Mesothelial cell of epicardium (in vitro differentiated cells): ENCODE data around the gene SAYSD1. TPM values are rescaled to one million over a fixed set of nuclear protein-coding genes. Genes with fewer than 3 reads are reported as not detected.
"Not testable (repeated sequence)": the region's sequence is repeated elsewhere in the genome, so short reads cannot be mapped to it uniquely, and the experiment has no call there.

Experiments used
- DNase-seq, 2 experiments: peaks; one replicate each; pipeline ENCODE4 v3.0.0; 2021; ENCODE audit warnings: low spot score in 2 of 2; ENCODE audit not compliant: unreplicated experiment in 2 of 2
- H3K27ac Mint-ChIP-seq: 2 replicates; pipeline ENCODE4 v1.8.0; 2021; ENCODE audit warnings: mixed read lengths
- H3K27me3 Mint-ChIP-seq: 2 replicates; pipeline ENCODE4 v1.8.0; 2021; ENCODE audit warnings: low read depth, mixed read lengths
- H3K36me3 Mint-ChIP-seq: 2 replicates; pipeline ENCODE4 v1.8.0; 2021; ENCODE audit warnings: mixed read lengths
- H3K4me1 Mint-ChIP-seq: 2 replicates; pipeline ENCODE4 v1.8.0; 2021; ENCODE audit warnings: mixed read lengths
- H3K4me3 Mint-ChIP-seq: 2 replicates; pipeline ENCODE4 v1.8.0; 2021; ENCODE audit warnings: mild to moderate bottlenecking, moderate library complexity, mixed read lengths
- H3K9me3 Mint-ChIP-seq: 2 replicates; pipeline ENCODE4 v1.8.0; 2021; ENCODE audit warnings: mixed read lengths
- total RNA-seq: library from RNA; stranded (reverse); gene quantifications from 3 replicates; pipeline ENCODE4 v1.2.1, GENCODE V29; 2021
- TF ChIP-seq, protein P1 (sequence below): fragments of 200-600 bp; sonication (generic); IDR thresholded peaks from one replicate; pipeline ENCODE4 v1.5.0; 2021; ENCODE audit warnings: antibody characterized with exemption; ENCODE audit not compliant: unreplicated experiment

The SAYSD1 gene
- total RNA-seq, 1 donor from 2014 or later, result 14.2 TPM

DNA sequence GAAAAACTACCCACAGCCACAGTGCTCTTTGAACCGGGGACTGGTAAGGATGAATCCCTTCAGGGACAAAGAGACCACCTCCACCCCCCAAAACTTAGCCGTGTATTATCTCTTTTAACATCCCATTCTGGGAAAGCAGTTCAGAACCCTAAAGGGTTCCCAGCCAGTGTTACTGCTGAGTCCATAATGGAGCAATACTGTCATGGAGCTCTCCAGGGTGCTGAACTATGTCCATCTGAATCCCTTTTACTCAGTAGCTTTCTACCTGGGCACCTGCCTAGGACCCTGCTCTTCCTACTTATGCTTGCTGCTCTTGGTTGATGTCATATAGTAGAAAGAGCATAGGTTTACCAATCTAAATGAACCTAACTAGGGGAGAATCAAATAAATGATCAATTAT is 22.3 kb upstream of the SAYSD1 start:
- Mint-ChIP-seq H3K4me1 (no peaks in the 10 kb centered on the region), H3K9me3 (peaks cover 9% of the 10 kb centered on the region), H3K27me3 (peaks cover 18% of the 10 kb centered on the region), H3K4me3 (no peak overlapping the region), H3K27ac (no peak overlapping the region), H3K36me3 (no peaks in the 10 kb centered on the region)
- DNase-seq, result peak; percentile 58 to 71
- TF ChIP-seq, protein P1, sequence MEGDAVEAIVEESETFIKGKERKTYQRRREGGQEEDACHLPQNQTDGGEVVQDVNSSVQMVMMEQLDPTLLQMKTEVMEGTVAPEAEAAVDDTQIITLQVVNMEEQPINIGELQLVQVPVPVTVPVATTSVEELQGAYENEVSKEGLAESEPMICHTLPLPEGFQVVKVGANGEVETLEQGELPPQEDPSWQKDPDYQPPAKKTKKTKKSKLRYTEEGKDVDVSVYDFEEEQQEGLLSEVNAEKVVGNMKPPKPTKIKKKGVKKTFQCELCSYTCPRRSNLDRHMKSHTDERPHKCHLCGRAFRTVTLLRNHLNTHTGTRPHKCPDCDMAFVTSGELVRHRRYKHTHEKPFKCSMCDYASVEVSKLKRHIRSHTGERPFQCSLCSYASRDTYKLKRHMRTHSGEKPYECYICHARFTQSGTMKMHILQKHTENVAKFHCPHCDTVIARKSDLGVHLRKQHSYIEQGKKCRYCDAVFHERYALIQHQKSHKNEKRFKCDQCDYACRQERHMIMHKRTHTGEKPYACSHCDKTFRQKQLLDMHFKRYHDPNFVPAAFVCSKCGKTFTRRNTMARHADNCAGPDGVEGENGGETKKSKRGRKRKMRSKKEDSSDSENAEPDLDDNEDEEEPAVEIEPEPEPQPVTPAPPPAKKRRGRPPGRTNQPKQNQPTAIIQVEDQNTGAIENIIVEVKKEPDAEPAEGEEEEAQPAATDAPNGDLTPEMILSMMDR, result no peak

DNA sequence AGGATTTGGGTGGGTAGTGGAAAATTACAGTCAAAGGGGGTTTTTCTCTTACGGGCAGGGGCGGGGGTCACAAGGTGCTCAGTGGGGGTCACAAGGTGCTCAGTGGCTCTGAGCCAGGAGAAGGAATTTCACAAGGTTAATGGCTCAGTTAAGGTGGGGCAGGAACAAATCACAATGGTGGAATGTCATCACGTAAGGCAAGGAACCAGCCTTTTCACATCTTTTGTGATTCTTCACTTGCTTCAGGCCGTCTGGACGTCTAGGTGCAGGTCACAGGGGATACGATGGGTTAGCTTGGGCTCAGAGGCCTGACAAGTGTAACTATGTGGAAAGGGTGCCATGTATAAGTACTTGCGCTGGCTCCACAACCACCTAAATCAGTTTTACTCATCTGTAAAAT is 21.2 kb upstream of the SAYSD1 start:
- not testable (repeated sequence) for H3K27ac Mint-ChIP-seq, H3K9me3 Mint-ChIP-seq, H3K36me3 Mint-ChIP-seq, DNase-seq, H3K4me3 Mint-ChIP-seq, H3K4me1 Mint-ChIP-seq
- peaks cover 20% of the 10 kb centered on the region for H3K27me3 Mint-ChIP-seq

- H3K27me3 Mint-ChIP-seq, result peaks cover 16% of the 10 kb centered on the region
- H3K9me3 Mint-ChIP-seq, DNase-seq, H3K27ac Mint-ChIP-seq, H3K36me3 Mint-ChIP-seq, H3K4me3 Mint-ChIP-seq, H3K4me1 Mint-ChIP-seq: not testable (repeated sequence)
These were observed 19.8 kb upstream of the SAYSD1 start for GRCh38 chr6:39134761-39135160.

- no peak for DNase-seq
- TF ChIP-seq, protein P1, result no peak
- Mint-ChIP-seq H3K4me3 (no peak overlapping the region), H3K9me3 (no peaks in the 10 kb centered on the region), H3K36me3 (no peaks in the 10 kb centered on the region), H3K27ac (no peak overlapping the region), H3K4me1 (no peaks in the 10 kb centered on the region), H3K27me3 (peaks cover 25% of the 10 kb centered on the region)
These were observed 15.7 kb upstream of the SAYSD1 start for GRCh38 chr6:39130691-39131090.

DNA sequence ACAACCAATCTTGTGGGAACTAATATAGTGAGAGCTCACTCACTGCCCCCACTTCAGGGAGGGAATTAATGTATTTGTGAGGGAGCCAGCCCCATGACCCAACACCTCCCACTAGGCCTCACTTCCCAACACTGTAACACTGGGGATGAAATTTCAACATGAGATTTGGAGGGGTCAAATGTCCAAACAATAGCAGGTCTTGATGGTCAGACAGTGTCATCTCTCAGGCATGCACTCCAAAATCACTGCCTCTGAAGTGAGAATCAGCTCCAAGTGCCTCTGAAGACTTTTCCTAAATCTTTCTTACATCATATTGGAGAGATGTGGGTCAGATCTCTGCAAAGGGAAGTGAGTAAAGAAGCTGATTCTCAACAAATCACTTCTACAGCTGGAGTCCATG is 13.8 kb upstream of the SAYSD1 start:
- TF ChIP-seq, protein P1, result no peak
- Mint-ChIP-seq H3K36me3 (no peaks in the 10 kb centered on the region), H3K27me3 (peaks cover 37% of the 10 kb centered on the region), H3K4me3 (no peak overlapping the region), H3K9me3 (no peaks in the 10 kb centered on the region), H3K27ac (no peak overlapping the region), H3K4me1 (no peaks in the 10 kb centered on the region)
- no peak for DNase-seq

DNA sequence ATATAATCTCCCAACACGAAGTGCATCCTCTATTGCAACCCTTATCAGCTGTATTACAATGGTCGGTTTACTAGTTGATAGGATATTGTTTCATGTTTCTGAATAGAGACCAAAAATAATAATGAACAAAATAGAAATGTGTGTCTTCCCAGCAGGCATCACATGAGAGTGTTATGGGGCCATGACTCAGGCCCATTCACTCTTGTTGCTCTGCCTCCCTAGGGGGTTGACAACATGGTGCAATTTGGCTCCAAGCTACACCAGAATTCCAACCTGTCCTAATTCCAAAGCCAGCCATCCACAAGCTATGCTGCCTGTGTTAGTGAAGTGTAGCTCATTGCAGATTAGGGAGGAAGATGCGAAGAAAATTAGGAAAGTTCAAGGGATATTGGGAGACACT is 13.1 kb upstream of the SAYSD1 start:
- no peak for DNase-seq
- Mint-ChIP-seq H3K27ac (no peak overlapping the region), H3K4me1 (no peaks in the 10 kb centered on the region), H3K27me3 (peaks cover 44% of the 10 kb centered on the region), H3K4me3 (no peak overlapping the region), H3K36me3 (no peaks in the 10 kb centered on the region), H3K9me3 (no peaks in the 10 kb centered on the region)
- TF ChIP-seq, protein P1, result no peak

GRCh38 chr6:39124114-39124513 is 9.1 kb upstream of the SAYSD1 start:
- peaks cover 54% of the 10 kb centered on the region for H3K27me3 Mint-ChIP-seq
- H3K4me1 Mint-ChIP-seq, result no peaks in the 10 kb centered on the region
- TF ChIP-seq, protein P1, result no peak
- no peaks in the 10 kb centered on the region for H3K9me3 Mint-ChIP-seq
- H3K36me3 Mint-ChIP-seq, result no peaks in the 10 kb centered on the region
- no peak overlapping the region for H3K27ac Mint-ChIP-seq
- H3K4me3 Mint-ChIP-seq, result no peak overlapping the region
- no peak for DNase-seq
